Nephron (organoid): ENCODE measurements around the gene DGKZ.
A peak's percentile ranks its signal among the peaks of the same experiment; 100 is the strongest.

Source experiments
- H3K27ac Mint-ChIP-seq, 3 experiments: 2 replicates each; pipeline ENCODE4 v1.8.0; 2020; ENCODE audit warnings: mixed read lengths in 3 of 3, mild to moderate bottlenecking in 2 of 3, moderate library complexity in 1 of 3
- H3K27me3 Mint-ChIP-seq: 2 replicates; pipeline ENCODE4 v1.8.0; 2021; ENCODE audit warnings: low read depth, mild to moderate bottlenecking, moderate library complexity, mixed read lengths
- H3K36me3 Mint-ChIP-seq: 2 replicates; pipeline ENCODE4 v1.8.0; 2020; ENCODE audit warnings: low read depth, mixed read lengths
- H3K4me1 Mint-ChIP-seq: 2 replicates; pipeline ENCODE4 v1.8.0; 2020; ENCODE audit warnings: mixed read lengths
- H3K4me3 Mint-ChIP-seq, 3 experiments: 2 replicates each; pipeline ENCODE4 v1.8.0; 2020; ENCODE audit warnings: mild to moderate bottlenecking in 3 of 3, mixed read lengths in 3 of 3, moderate library complexity in 2 of 3
- H3K9me3 Mint-ChIP-seq: 2 replicates; pipeline ENCODE4 v1.8.0; 2020; ENCODE audit warnings: mixed read lengths
- CTCF ChIP-seq, 3 experiments: fragments of 200-600 bp; sonication (generic); IDR thresholded peaks; one replicate each; pipeline ENCODE4 v1.5.0; 2021; ENCODE audit warnings: antibody characterized with exemption in 3 of 3; ENCODE audit not compliant: unreplicated experiment in 3 of 3

Gene DGKZ

GRCh38 chr11:46381048-46381818 lies 34.0 kb downstream of the DGKZ start, which contains the start of gene MDK:
TSS of gene MDK (plus strand) at chr11:46381669. CDS start at chr11:46382058, 389 bp downstream.
- H3K36me3 Mint-ChIP-seq, result peaks cover 22% of the 10 kb centered on the region
- peaks cover 8% of the 10 kb centered on the region for H3K27me3 Mint-ChIP-seq
- H3K4me1 Mint-ChIP-seq, result no peaks in the 10 kb centered on the region
- H3K4me3 Mint-ChIP-seq, result peak within 1 kb of the TSS; percentile 84 to 89 (median 86)
- no peaks in the 10 kb centered on the region for H3K9me3 Mint-ChIP-seq
- no peak for TF ChIP-seq CTCF (IDR thresholded peaks at IDR 0.05; ENCODE audit: unreplicated experiment in 3 of 3)
- peak within 1 kb of the TSS; percentile 48 to 87 (median 70) for H3K27ac Mint-ChIP-seq

GRCh38 chr11:46381819-46382645 lies 34.8 kb downstream of the DGKZ start:
- Mint-ChIP-seq H3K4me3 (peak overlapping the region; percentile 84 to 89 (median 86)), H3K36me3 (peaks cover 22% of the 10 kb centered on the region), H3K9me3 (no peaks in the 10 kb centered on the region), H3K27ac (peak overlapping the region in 1 of 3 experiments; percentile 87), H3K27me3 (peaks cover 16% of the 10 kb centered on the region), H3K4me1 (no peaks in the 10 kb centered on the region)
- no peak for TF ChIP-seq CTCF (IDR thresholded peaks at IDR 0.05; ENCODE audit: unreplicated experiment in 3 of 3)

- peak overlapping the region in 1 of 3 experiments; percentile 87 for H3K27ac Mint-ChIP-seq
- H3K9me3 Mint-ChIP-seq, result no peaks in the 10 kb centered on the region
- no peaks in the 10 kb centered on the region for H3K4me1 Mint-ChIP-seq
- H3K36me3 Mint-ChIP-seq, result peaks cover 14% of the 10 kb centered on the region
- peak; percentile 44 to 63 (median 47) for TF ChIP-seq CTCF (IDR thresholded peaks at IDR 0.05; ENCODE audit: unreplicated experiment in 3 of 3)
- peak overlapping the region; percentile 84 to 89 (median 86) for H3K4me3 Mint-ChIP-seq
- H3K27me3 Mint-ChIP-seq, result peaks cover 24% of the 10 kb centered on the region
Observed at GRCh38 chr11:46382646-46383403, 35.6 kb downstream of the DGKZ start.

GRCh38 chr11:46383404-46383758 lies 36.1 kb downstream of the DGKZ start:
- H3K27me3 Mint-ChIP-seq, result peaks cover 29% of the 10 kb centered on the region
- H3K4me3 Mint-ChIP-seq, result peak overlapping the region; percentile 80 to 89 (median 84)
- peak in 1 of 3 experiments; percentile 4 for TF ChIP-seq CTCF (IDR thresholded peaks at IDR 0.05; ENCODE audit: unreplicated experiment in 3 of 3)
- H3K36me3 Mint-ChIP-seq, result peaks cover 13% of the 10 kb centered on the region
- H3K27ac Mint-ChIP-seq, result peak overlapping the region in 1 of 3 experiments; percentile 87
- H3K9me3 Mint-ChIP-seq, result no peaks in the 10 kb centered on the region
- H3K4me1 Mint-ChIP-seq, result peaks cover 5% of the 10 kb centered on the region

GRCh38 chr11:46383974-46384701 lies 36.9 kb downstream of the DGKZ start:
- H3K36me3 Mint-ChIP-seq, result peaks cover 13% of the 10 kb centered on the region
- no peaks in the 10 kb centered on the region for H3K9me3 Mint-ChIP-seq
- no peak for TF ChIP-seq CTCF (IDR thresholded peaks at IDR 0.05; ENCODE audit: unreplicated experiment in 3 of 3)
- no peak overlapping the region for H3K27ac Mint-ChIP-seq
- H3K4me3 Mint-ChIP-seq, result peak overlapping the region; percentile 64 to 89 (median 84)
- H3K27me3 Mint-ChIP-seq, result peaks cover 37% of the 10 kb centered on the region
- peaks cover 11% of the 10 kb centered on the region for H3K4me1 Mint-ChIP-seq
